Breast epithelium (tissue), 4 donors: Measurements from ENCODE around the gene NKAP. TPM values are rescaled to one million over a fixed set of nuclear protein-coding genes. Genes with fewer than 3 reads are reported as not detected.
"Not testable (repeated sequence)": the region's sequence is repeated elsewhere in the genome, so short reads cannot be mapped to it uniquely, and the experiment has no call there.

ENCODE experiments used
- DNase-seq, 2 donors: peaks; one replicate each; pipeline ENCODE4 v3.0.0-alpha.2; 2019; ENCODE audit warnings: low spot score in 2 of 2
- H3K27ac ChIP-seq, 2 donors: fragments of 200-600 bp; sonication (generic) in 1 of 2; one replicate each; pipeline ENCODE4 v1.5.1; 2016 to 2019; ENCODE audit warnings: mild to moderate bottlenecking in 1 of 2
- H3K27me3 ChIP-seq, 2 donors: fragments of 200-600 bp; sonication (generic) in 1 of 2; one replicate each; pipeline versions ENCODE4 v1.5.1 to v1.6.0; 2017 to 2019; ENCODE audit warnings: control low read depth in 1 of 2, mild to moderate bottlenecking in 1 of 2
- H3K36me3 ChIP-seq: fragments of 200-600 bp; one replicate; pipeline ENCODE4 v1.5.1; 2019
- H3K4me1 ChIP-seq, 2 donors: fragments of 200-600 bp; sonication (generic); one replicate each; pipeline ENCODE4 v1.5.1; 2016 to 2019; ENCODE audit warnings: control low read depth in 1 of 2
- H3K4me3 ChIP-seq, 3 donors: fragments of 200-600 bp; sonication (generic); 1 replicate in 2 of 3; 2 replicates in 1 of 3; pipeline ENCODE4 v1.5.1; 2016 to 2019; ENCODE audit warnings: mild to moderate bottlenecking in 3 of 3, moderate library complexity in 2 of 3
- H3K9me3 ChIP-seq, 2 donors: fragments of 200-600 bp; sonication (generic) in 1 of 2; one replicate each; pipeline ENCODE4 v1.5.1; 2016 to 2019; ENCODE audit warnings: control low read depth in 1 of 2
- CTCF ChIP-seq, 3 donors: fragments of 450-650 bp; IDR thresholded peaks; one replicate each; pipeline ENCODE4 v1.5.1; 2016 to 2017; ENCODE audit warnings: antibody characterized with exemption in 3 of 3, mild to moderate bottlenecking in 3 of 3, moderate library complexity in 3 of 3
- POLR2A ChIP-seq: fragments of 450-650 bp; IDR thresholded peaks from one replicate; pipeline ENCODE4 v1.6.1; 2016; ENCODE audit warnings: antibody characterized with exemption, mild to moderate bottlenecking, moderate library complexity
- POLR2AphosphoS5 ChIP-seq, 3 donors: sonication (generic); formaldehyde crosslinking; IDR thresholded peaks; one replicate each; pipeline ENCODE4 v1.6.1; 2017; ENCODE audit warnings: antibody characterized with exemption in 3 of 3
- intact Hi-C: fragments of 100-400 bp; cut with DNase I; formaldehyde crosslinking; loops from one replicate; pipeline ENCODE4 v1.15.1; 2023; ENCODE audit warnings: low total_unique reads
- total RNA-seq, 3 donors: library from RNA; depleted of rRNA; stranded (reverse); fragments of >200 nt; gene quantifications; one replicate each; pipeline ENCODE4 v1.1.0, GENCODE V29; 2016

Gene NKAP
- total RNA-seq, 3 donors from 2014 or later: 6.4 to 7.3 (median 6.9) TPM

- H3K36me3 ChIP-seq: no peaks in the 10 kb centered on the region
- no peak overlapping the region for H3K27ac ChIP-seq
- H3K9me3 ChIP-seq: no peaks in the 10 kb centered on the region
- TF ChIP-seq CTCF (IDR thresholded peaks at IDR 0.05) (no peak), POLR2AphosphoS5 (IDR thresholded peaks at IDR 0.05) (no peak), POLR2A (no peak)
- DNase-seq: no peak
- no peak overlapping the region for H3K4me3 ChIP-seq
- H3K27me3 ChIP-seq: peaks cover 0 to 48% of the 10 kb centered on the region in 2 donors
- intact Hi-C loops: no loop called here
- no peaks in the 10 kb centered on the region for H3K4me1 ChIP-seq
Observed at GRCh38 chrX:119986203-119986602, 42.7 kb upstream of the NKAP start.

GRCh38 chrX:119984652-119985051 lies 41.1 kb upstream of the NKAP start:
- Histone ChIP-seq H3K27me3 (peaks cover 0 to 39% of the 10 kb centered on the region in 2 donors), H3K4me1 (no peaks in the 10 kb centered on the region), H3K36me3 (no peaks in the 10 kb centered on the region), H3K27ac (no peak overlapping the region), H3K9me3 (no peaks in the 10 kb centered on the region), H3K4me3 (no peak overlapping the region)
- TF ChIP-seq POLR2AphosphoS5 (IDR thresholded peaks at IDR 0.05) (no peak), CTCF (IDR thresholded peaks at IDR 0.05) (no peak), POLR2A (no peak)
- DNase-seq: no peak
- intact Hi-C loops: no loop called here

- TF ChIP-seq CTCF (IDR thresholded peaks at IDR 0.05) (no peak), POLR2AphosphoS5 (IDR thresholded peaks at IDR 0.05) (no peak), POLR2A (no peak)
- intact Hi-C loops: no loop called here
Observed at GRCh38 chrX:119983494-119983893, 39.9 kb upstream of the NKAP start.

GRCh38 chrX:119982145-119982544 lies 38.6 kb upstream of the NKAP start:
- intact Hi-C loops: no loop called here
- no peak for DNase-seq
- H3K27ac ChIP-seq: no peak overlapping the region
- H3K27me3 ChIP-seq: peaks cover 0 to 15% of the 10 kb centered on the region in 2 donors
- no peaks in the 10 kb centered on the region for H3K9me3 ChIP-seq
- no peaks in the 10 kb centered on the region for H3K4me1 ChIP-seq
- TF ChIP-seq CTCF (IDR thresholded peaks at IDR 0.05) (no peak), POLR2A (no peak), POLR2AphosphoS5 (IDR thresholded peaks at IDR 0.05) (no peak)
- no peaks in the 10 kb centered on the region for H3K36me3 ChIP-seq
- H3K4me3 ChIP-seq: no peak overlapping the region

More at GRCh38 chrX:119983494-119983893, 39.9 kb upstream of the NKAP start:
- H3K27ac ChIP-seq: no peak overlapping the region
- no peaks in the 10 kb centered on the region for H3K36me3 ChIP-seq
- no peaks in the 10 kb centered on the region for H3K9me3 ChIP-seq
- no peak for DNase-seq
- H3K4me1 ChIP-seq: no peaks in the 10 kb centered on the region
- H3K27me3 ChIP-seq: peaks cover 0 to 27% of the 10 kb centered on the region in 2 donors
- no peak overlapping the region for H3K4me3 ChIP-seq

GRCh38 chrX:119981286-119982070 lies 37.9 kb upstream of the NKAP start:
- DNase-seq: no peak
- H3K36me3 ChIP-seq: no peaks in the 10 kb centered on the region
- intact Hi-C loops: no loop called here

GRCh38 chrX:119977172-119977571 lies 33.6 kb upstream of the NKAP start:
- DNase-seq, intact Hi-C loops, H3K27me3 ChIP-seq, H3K36me3 ChIP-seq, H3K9me3 ChIP-seq, H3K27ac ChIP-seq, H3K4me3 ChIP-seq, H3K4me1 ChIP-seq: not testable (repeated sequence)

More at GRCh38 chrX:119981286-119982070, 37.9 kb upstream of the NKAP start:
- Histone ChIP-seq H3K27me3 (peaks cover 0 to 12% of the 10 kb centered on the region in 2 donors), H3K27ac (no peak overlapping the region), H3K9me3 (no peaks in the 10 kb centered on the region), H3K4me1 (no peaks in the 10 kb centered on the region), H3K4me3 (no peak overlapping the region)
- TF ChIP-seq POLR2A: no peak
- no peak for TF ChIP-seq CTCF (IDR thresholded peaks at IDR 0.05)
- no peak for TF ChIP-seq POLR2AphosphoS5 (IDR thresholded peaks at IDR 0.05)
